Gastroesophageal sphincter (tissue), 4 donors: ENCODE results near the gene AGBL4. TPM values are rescaled to one million over a fixed set of nuclear protein-coding genes. Genes with fewer than 3 reads are reported as not detected.

ENCODE experiments used
- ATAC-seq: fragments of 150-250 bp; one replicate; pipeline ENCODE4 v1.9.1; 2016; ENCODE audit warnings: mild to moderate bottlenecking, moderate library complexity
- H3K27ac ChIP-seq, 4 donors: fragments of 200-600 bp; sonication (generic) in 3 of 4; 1 replicate in 3 of 4; 2 replicates in 1 of 4; pipeline ENCODE4 v1.5.1; 2016 to 2019
- H3K27me3 ChIP-seq: fragments of 200-600 bp; sonication (generic); one replicate; pipeline ENCODE4 v1.5.1; 2019
- H3K36me3 ChIP-seq, 2 donors: fragments of 200-600 bp; sonication (generic); one replicate each; pipeline ENCODE4 v1.5.1; 2019; ENCODE audit warnings: control low read depth in 1 of 2
- H3K4me1 ChIP-seq, 3 donors: fragments of 200-600 bp; sonication (generic); 1 replicate in 2 of 3; 2 replicates in 1 of 3; pipeline ENCODE4 v1.5.1; 2016 to 2019; ENCODE audit warnings: control low read depth in 2 of 3
- H3K4me3 ChIP-seq, 2 donors: fragments of 200-600 bp; sonication (generic); one replicate each; pipeline ENCODE4 v1.5.1; 2019; ENCODE audit warnings: mild to moderate bottlenecking in 1 of 2, moderate library complexity in 1 of 2
- H3K9me3 ChIP-seq, 3 donors: fragments of 200-600 bp; sonication (generic); one replicate each; pipeline ENCODE4 v1.5.1; 2017 to 2019; ENCODE audit warnings: control low read depth in 2 of 3
- CTCF ChIP-seq, 4 experiments: fragments of 200-600 bp in 2 of 4; fragments of 450-650 bp in 2 of 4; sonication (generic) in 1 of 4; IDR thresholded peaks; one replicate each; pipeline ENCODE4 v1.5.1; 2017 to 2019; ENCODE audit warnings: antibody characterized with exemption in 4 of 4, mild to moderate bottlenecking in 2 of 4, moderate library complexity in 2 of 4
- EP300 ChIP-seq: sonication (generic); formaldehyde crosslinking; IDR thresholded peaks from one replicate; pipeline ENCODE4 v1.6.1; 2017; ENCODE audit warnings: antibody characterized with exemption, mild to moderate bottlenecking
- POLR2A ChIP-seq, 2 donors: fragments of 450-650 bp; IDR thresholded peaks; one replicate each; pipeline ENCODE4 v1.6.1; 2017; ENCODE audit warnings: antibody characterized with exemption in 2 of 2, mild to moderate bottlenecking in 2 of 2, moderate library complexity in 1 of 2
- POLR2AphosphoS5 ChIP-seq: sonication (generic); formaldehyde crosslinking; IDR thresholded peaks from one replicate; pipeline ENCODE4 v1.6.1; 2017; ENCODE audit warnings: antibody characterized with exemption
- WGBS, 2 donors: methylation state at CpG; one replicate each; pipeline ENCODE4 v1.1.5; 2018; ENCODE audit warnings: low coverage in 1 of 2; 5-methylcytosine and 5-hydroxymethylcytosine counted together
- total RNA-seq, 4 donors: library from RNA; depleted of rRNA; stranded (reverse); fragments of >200 nt; gene quantifications; one replicate each; pipeline ENCODE4 v1.1.0, GENCODE V29; 2016

The AGBL4 gene
- total RNA-seq, 4 donors from 2014 or later, result 1.6 TPM; not detected in 3

GRCh38 chr1:48560116-48560515 is 1463.6 kb downstream of the AGBL4 start:
- TF ChIP-seq POLR2A (IDR thresholded peaks at IDR 0.05) (no peak), CTCF (IDR thresholded peaks at IDR 0.05) (no peak), EP300 (no peak), POLR2AphosphoS5 (no peak)

GRCh38 chr1:48558366-48558765 is 1465.4 kb downstream of the AGBL4 start:
- 80 to 92% methylated on average over 2 of the region's 2 CpGs for WGBS, 2 donors
- Histone ChIP-seq H3K36me3 (no peaks in the 10 kb centered on the region), H3K4me1 (peaks cover 0 to 7% (median 0%) of the 10 kb centered on the region in 3 donors), H3K27me3 (no peaks in the 10 kb centered on the region), H3K27ac (no peak overlapping the region), H3K9me3 (no peaks in the 10 kb centered on the region), H3K4me3 (no peak overlapping the region)
- ATAC-seq, result no peak
- TF ChIP-seq EP300 (no peak), CTCF (IDR thresholded peaks at IDR 0.05) (no peak), POLR2AphosphoS5 (no peak), POLR2A (IDR thresholded peaks at IDR 0.05) (no peak)

More at GRCh38 chr1:48560116-48560515, 1463.6 kb downstream of the AGBL4 start:
- no peaks in the 10 kb centered on the region for H3K27me3 ChIP-seq
- H3K4me3 ChIP-seq, result no peak overlapping the region
- no peaks in the 10 kb centered on the region for H3K9me3 ChIP-seq
- no peak for ATAC-seq
- 100% methylated on average over 1 of the region's 1 CpG; no CpG with 5 or more reads in 1 of the 2 donors for WGBS, 2 donors
- H3K4me1 ChIP-seq, result no peaks in the 10 kb centered on the region
- no peak overlapping the region for H3K27ac ChIP-seq
- H3K36me3 ChIP-seq, result no peaks in the 10 kb centered on the region

DNA sequence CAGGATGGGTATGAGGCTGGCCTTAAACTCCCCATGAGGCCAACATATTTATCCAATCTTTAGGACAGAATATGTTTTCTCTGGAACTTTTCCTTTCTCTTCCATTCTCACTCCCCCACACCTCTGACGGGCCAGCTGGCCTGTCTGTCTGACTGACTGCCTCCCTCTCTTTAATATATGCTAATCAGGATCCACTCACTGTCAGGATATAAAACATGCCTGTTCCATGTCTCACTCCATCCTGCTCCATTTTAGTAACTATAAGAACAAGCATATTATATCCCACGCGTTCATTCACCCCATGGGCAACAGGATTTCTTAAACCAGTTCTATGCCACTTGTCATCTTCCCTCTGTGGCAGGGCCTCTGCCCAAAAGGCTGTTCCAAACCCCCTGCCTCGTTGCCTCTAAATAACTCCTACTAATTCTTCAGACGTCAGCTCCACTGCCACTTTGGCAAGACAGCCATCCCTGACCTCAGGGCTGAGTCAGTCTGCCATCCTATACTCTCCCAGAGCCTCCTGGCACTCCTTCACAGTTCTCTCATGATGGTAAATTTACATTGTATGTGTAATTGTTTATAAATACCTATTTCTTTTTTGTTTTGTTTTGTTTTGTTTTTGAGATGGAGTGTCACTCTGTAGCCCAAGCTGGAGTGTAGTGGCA is 1467.4 kb downstream of the AGBL4 start:
- Histone ChIP-seq H3K4me3 (no peak overlapping the region), H3K4me1 (peaks cover 0 to 14% (median 5%) of the 10 kb centered on the region in 3 donors), H3K9me3 (no peaks in the 10 kb centered on the region), H3K36me3 (no peaks in the 10 kb centered on the region), H3K27ac (no peak overlapping the region), H3K27me3 (no peaks in the 10 kb centered on the region)
- TF ChIP-seq EP300, result no peak
- no peak for TF ChIP-seq CTCF (IDR thresholded peaks at IDR 0.05)
- no peak for TF ChIP-seq POLR2A (IDR thresholded peaks at IDR 0.05)
- no peak for TF ChIP-seq POLR2AphosphoS5
- WGBS, 2 donors, result 64 to 71% methylated on average over 5 of the region's 5 CpGs
- ATAC-seq, result no peak

DNA sequence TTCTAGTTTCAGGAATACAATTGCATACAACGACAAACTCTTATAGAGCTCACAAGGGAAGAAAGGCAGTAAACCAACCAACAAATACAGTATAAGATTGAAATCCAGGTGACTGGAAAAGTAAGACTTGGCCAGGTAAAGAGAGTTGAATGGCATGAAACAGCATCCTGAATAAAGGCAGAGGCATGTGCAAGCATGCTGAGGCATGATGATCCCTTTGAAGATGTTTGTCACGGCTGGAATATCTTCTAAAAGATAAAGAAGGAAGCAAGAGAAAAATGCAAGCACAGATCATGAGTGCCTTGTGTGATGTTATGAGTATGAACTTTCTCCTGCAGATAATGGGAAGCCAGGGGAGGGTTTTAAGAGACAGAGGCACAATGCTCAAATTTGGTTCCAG is 1468.5 kb downstream of the AGBL4 start:
- H3K27ac ChIP-seq, result no peak overlapping the region

More for the DNA sequence above, 1468.5 kb downstream of the AGBL4 start:
- Histone ChIP-seq H3K27me3 (no peaks in the 10 kb centered on the region), H3K9me3 (no peaks in the 10 kb centered on the region), H3K36me3 (no peaks in the 10 kb centered on the region), H3K4me3 (no peak overlapping the region), H3K4me1 (peaks cover 0 to 14% (median 5%) of the 10 kb centered on the region in 3 donors)
- ATAC-seq, result no peak
- no peak for TF ChIP-seq CTCF (IDR thresholded peaks at IDR 0.05)
- no peak for TF ChIP-seq EP300
- no peak for TF ChIP-seq POLR2AphosphoS5
- TF ChIP-seq POLR2A (IDR thresholded peaks at IDR 0.05), result no peak
- 82 to 91% methylated on average over 2 of the region's 2 CpGs for WGBS, 2 donors
